Measurements from ENCODE around the gene SLC38A5. TPM values are rescaled to one million over a fixed set of nuclear protein-coding genes. Genes with fewer than 3 reads are reported as not detected.
A peak's percentile ranks its signal among the peaks of the same experiment; 100 is the strongest.

Gene SLC38A5
- total and polyA plus RNA-seq, 2 of the 13 experiments (the other 11 are each of a cell fraction or from before 2014, with no cell fraction given), result 46.1 to 73.4 TPM

DNA sequence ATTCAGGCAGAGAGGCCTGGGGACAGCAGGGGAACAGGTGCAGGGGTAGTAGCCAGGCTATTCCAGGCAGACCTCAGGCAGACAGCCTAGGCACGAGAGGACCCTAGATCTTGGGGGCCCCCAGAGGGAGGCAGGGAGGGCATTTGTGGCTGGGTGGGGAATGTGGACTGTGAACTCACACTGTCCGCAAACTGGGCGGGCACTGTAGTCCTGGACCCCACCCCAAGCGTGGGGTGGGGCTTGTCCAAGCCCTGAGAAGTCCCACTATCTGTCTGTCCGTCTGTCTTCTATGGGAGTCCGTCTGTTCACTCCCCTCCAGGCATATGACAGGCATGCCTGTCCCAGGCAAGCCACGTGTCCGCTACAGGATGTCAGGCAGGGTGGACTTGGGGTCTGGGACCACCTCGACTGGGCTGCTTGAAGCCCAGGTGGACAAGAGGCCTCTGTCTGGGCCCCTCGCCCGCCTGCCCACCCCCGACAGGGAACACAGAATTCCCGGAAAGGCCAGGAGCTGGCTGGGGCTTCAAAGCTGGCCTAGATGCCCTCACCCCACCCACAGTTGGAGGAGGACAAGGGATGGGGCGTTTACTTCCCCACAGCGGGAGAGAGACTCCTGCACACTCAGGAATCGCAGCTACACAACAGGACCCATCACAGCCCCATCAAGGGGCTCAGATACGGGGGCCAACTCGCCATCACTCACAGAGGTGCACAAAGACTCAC lies at the start of gene SLC38A5 (continued):
- no peak for TF ChIP-seq SOX13 (IDR thresholded peaks at IDR 0.05)
- peak in 1 of 2 experiments; percentile 17; a peak in 1 of 4 replicates for TF ChIP-seq SOX13 (CRISPR knock-in tag; conservative IDR thresholded peaks at IDR 0.05 in 1 of 2, IDR thresholded peaks at IDR 0.05 in 1 of 2)
- TF ChIP-seq PRMT3 (CRISPR knock-in tag; IDR thresholded peaks at IDR 0.05; ENCODE audit: borderline replicate concordance, low read depth), result no peak
- TF ChIP-seq TAF15 (IDR thresholded peaks at IDR 0.05; ENCODE audit: low read depth, low read length, poor library complexity, severe bottlenecking), result no peak
- peak; percentile 54; the same call in 1 of the 2 replicates for TF ChIP-seq CCDC6 (CRISPR knock-in tag; IDR thresholded peaks at IDR 0.05)
- TF ChIP-seq SKIL (CRISPR knock-in tag; IDR thresholded peaks at IDR 0.05; ENCODE audit: borderline replicate concordance), result no peak
- TF ChIP-seq ZFX (CRISPR knock-in tag; IDR thresholded peaks at IDR 0.05; ENCODE audit: low read depth), result peak; percentile 48; the same call in 1 of the 2 replicates
- TF ChIP-seq, protein P1, sequence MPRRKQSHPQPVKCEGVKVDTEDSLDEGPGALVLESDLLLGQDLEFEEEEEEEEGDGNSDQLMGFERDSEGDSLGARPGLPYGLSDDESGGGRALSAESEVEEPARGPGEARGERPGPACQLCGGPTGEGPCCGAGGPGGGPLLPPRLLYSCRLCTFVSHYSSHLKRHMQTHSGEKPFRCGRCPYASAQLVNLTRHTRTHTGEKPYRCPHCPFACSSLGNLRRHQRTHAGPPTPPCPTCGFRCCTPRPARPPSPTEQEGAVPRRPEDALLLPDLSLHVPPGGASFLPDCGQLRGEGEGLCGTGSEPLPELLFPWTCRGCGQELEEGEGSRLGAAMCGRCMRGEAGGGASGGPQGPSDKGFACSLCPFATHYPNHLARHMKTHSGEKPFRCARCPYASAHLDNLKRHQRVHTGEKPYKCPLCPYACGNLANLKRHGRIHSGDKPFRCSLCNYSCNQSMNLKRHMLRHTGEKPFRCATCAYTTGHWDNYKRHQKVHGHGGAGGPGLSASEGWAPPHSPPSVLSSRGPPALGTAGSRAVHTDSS (CRISPR knock-in tag; conservative IDR thresholded peaks at IDR 0.05), result no peak
- TF ChIP-seq ZNF75D (CRISPR knock-in tag; IDR thresholded peaks at IDR 0.05; ENCODE audit: borderline replicate concordance), result no peak
- TF ChIP-seq RNF2 (conservative IDR thresholded peaks at IDR 0.05; ENCODE audit: low read depth), result no peak
- TF ChIP-seq ZNF567 (CRISPR knock-in tag; IDR thresholded peaks at IDR 0.05; ENCODE audit: borderline replicate concordance), result no peak
- TF ChIP-seq PRPF4 (IDR thresholded peaks at IDR 0.05; ENCODE audit: low read depth, low read length, poor library complexity, severe bottlenecking), result no peak
- TF ChIP-seq CHD4 (IDR thresholded peaks at IDR 0.05; ENCODE audit: borderline replicate concordance, low read length), result no peak
- TF ChIP-seq ZNF232 (CRISPR knock-in tag; IDR thresholded peaks at IDR 0.05; ENCODE audit: borderline replicate concordance), result peak; percentile 47; the same call in 1 of the 2 replicates
- no peak for TF ChIP-seq ZNF136 (CRISPR knock-in tag; IDR thresholded peaks at IDR 0.05; ENCODE audit: low read depth)
- no peak for TF ChIP-seq MIER3 (CRISPR knock-in tag; IDR thresholded peaks at IDR 0.05; ENCODE audit: borderline replicate concordance)
- TF ChIP-seq SP2 (CRISPR knock-in tag; IDR thresholded peaks at IDR 0.05), result no peak
- TF ChIP-seq ZNF572 (CRISPR knock-in tag; IDR thresholded peaks at IDR 0.05), result no peak
- TF ChIP-seq, protein P2, sequence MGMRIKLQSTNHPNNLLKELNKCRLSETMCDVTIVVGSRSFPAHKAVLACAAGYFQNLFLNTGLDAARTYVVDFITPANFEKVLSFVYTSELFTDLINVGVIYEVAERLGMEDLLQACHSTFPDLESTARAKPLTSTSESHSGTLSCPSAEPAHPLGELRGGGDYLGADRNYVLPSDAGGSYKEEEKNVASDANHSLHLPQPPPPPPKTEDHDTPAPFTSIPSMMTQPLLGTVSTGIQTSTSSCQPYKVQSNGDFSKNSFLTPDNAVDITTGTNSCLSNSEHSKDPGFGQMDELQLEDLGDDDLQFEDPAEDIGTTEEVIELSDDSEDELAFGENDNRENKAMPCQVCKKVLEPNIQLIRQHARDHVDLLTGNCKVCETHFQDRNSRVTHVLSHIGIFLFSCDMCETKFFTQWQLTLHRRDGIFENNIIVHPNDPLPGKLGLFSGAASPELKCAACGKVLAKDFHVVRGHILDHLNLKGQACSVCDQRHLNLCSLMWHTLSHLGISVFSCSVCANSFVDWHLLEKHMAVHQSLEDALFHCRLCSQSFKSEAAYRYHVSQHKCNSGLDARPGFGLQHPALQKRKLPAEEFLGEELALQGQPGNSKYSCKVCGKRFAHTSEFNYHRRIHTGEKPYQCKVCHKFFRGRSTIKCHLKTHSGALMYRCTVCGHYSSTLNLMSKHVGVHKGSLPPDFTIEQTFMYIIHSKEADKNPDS (CRISPR knock-in tag; IDR thresholded peaks at IDR 0.05), result 0 out of 2 replicates have a peak, but pooled peaks have one; percentile 45
- TF ChIP-seq MYC (CRISPR knock-in tag; IDR thresholded peaks at IDR 0.05; ENCODE audit: borderline replicate concordance), result peak; percentile 63
- no peak for TF ChIP-seq EED (CRISPR knock-in tag; IDR thresholded peaks at IDR 0.05)
- TF ChIP-seq PHF20 (CRISPR knock-in tag; IDR thresholded peaks at IDR 0.05), result no peak
- TF ChIP-seq ZNF160 (CRISPR knock-in tag; IDR thresholded peaks at IDR 0.05), result no peak

Data from HepG2 (cell line).